ENCODE data around the gene GREB1.

GREB1 gene

DNA sequence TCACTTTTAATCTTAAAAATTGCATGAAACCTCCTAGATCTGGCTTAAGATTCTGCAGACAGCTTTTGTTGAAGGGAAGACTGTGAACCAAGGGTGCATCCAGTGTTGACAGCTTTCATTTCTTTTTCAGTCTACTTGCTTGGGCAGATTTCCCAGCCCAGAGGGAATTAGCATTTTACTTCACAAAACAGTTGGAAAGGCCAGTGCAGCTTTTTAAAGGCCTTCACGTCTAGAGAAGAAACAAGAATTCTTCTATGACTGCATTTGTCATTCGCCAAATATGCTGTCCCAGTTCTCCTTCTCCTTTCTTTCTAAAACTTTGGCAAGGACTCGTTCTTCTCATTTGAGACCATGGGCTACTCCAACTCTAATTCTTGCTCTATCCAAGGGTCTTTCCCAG lies 118.7 kb downstream of the GREB1 start:
- TF ChIP-seq, protein P1, sequence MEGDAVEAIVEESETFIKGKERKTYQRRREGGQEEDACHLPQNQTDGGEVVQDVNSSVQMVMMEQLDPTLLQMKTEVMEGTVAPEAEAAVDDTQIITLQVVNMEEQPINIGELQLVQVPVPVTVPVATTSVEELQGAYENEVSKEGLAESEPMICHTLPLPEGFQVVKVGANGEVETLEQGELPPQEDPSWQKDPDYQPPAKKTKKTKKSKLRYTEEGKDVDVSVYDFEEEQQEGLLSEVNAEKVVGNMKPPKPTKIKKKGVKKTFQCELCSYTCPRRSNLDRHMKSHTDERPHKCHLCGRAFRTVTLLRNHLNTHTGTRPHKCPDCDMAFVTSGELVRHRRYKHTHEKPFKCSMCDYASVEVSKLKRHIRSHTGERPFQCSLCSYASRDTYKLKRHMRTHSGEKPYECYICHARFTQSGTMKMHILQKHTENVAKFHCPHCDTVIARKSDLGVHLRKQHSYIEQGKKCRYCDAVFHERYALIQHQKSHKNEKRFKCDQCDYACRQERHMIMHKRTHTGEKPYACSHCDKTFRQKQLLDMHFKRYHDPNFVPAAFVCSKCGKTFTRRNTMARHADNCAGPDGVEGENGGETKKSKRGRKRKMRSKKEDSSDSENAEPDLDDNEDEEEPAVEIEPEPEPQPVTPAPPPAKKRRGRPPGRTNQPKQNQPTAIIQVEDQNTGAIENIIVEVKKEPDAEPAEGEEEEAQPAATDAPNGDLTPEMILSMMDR (IDR thresholded peaks at IDR 0.05; ENCODE audit: low read depth, low read length) = no peak
- Histone ChIP-seq H3K9me3 (no peaks in the 10 kb centered on the region), H3K4me3 (ENCODE audit: low read depth, low read length) (no peak overlapping the region), H3K27me3 (no peaks in the 10 kb centered on the region), H3K36me3 (no peaks in the 10 kb centered on the region), H3K4me1 (no peaks in the 10 kb centered on the region)
- DNase-seq = no peak

DNA sequence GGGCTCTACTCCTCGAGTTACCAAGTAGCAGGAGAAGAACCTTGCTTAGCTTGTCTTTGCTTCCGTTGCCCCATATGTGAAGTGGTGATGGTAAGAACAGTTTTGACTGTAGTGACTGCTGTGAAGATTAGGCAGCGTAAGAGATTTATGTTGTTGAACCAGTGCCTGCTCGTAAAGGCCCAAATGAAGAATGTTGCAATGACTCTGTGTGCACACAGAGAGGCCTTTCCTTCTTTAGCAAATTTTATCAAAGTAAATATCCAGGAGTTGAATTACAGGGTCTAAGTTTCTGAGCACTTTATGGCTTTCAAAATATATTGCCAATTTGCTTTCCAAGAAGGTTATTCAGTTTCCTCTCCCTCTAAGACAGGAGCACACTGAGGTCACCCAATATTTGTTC lies 121.7 kb downstream of the GREB1 start:
- no peak for DNase-seq
- H3K27me3 ChIP-seq = no peaks in the 10 kb centered on the region
- H3K36me3 ChIP-seq = no peaks in the 10 kb centered on the region
- H3K9me3 ChIP-seq = no peaks in the 10 kb centered on the region
- H3K4me3 ChIP-seq (ENCODE audit: low read depth, low read length) = no peak overlapping the region
- H3K4me1 ChIP-seq = no peaks in the 10 kb centered on the region
- TF ChIP-seq, protein P1 (IDR thresholded peaks at IDR 0.05; ENCODE audit: low read depth, low read length) = no peak

DNA sequence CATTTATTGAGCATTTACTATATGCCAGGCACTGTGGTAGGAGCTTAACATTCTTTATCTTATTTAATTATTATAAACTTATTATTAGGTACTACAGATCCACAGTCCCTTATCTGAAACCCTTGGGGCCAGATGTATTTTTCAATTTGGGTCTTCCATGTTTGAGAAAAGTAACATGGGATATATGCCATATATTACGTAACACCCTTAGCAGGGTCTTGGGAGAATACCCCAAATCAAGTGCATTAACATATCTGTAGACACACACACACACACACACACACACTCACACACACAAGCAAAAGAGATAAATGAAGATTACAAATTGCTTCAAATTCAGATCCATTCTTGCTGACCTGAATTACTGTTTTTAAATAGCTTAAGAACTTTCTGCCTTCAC lies 122.4 kb downstream of the GREB1 start:
- Histone ChIP-seq H3K4me1 (no peaks in the 10 kb centered on the region), H3K4me3 (ENCODE audit: low read depth, low read length) (no peak overlapping the region), H3K9me3 (no peaks in the 10 kb centered on the region), H3K36me3 (no peaks in the 10 kb centered on the region), H3K27me3 (no peaks in the 10 kb centered on the region)
- no peak for DNase-seq
- TF ChIP-seq, protein P1 (IDR thresholded peaks at IDR 0.05; ENCODE audit: low read depth, low read length) = no peak

DNA sequence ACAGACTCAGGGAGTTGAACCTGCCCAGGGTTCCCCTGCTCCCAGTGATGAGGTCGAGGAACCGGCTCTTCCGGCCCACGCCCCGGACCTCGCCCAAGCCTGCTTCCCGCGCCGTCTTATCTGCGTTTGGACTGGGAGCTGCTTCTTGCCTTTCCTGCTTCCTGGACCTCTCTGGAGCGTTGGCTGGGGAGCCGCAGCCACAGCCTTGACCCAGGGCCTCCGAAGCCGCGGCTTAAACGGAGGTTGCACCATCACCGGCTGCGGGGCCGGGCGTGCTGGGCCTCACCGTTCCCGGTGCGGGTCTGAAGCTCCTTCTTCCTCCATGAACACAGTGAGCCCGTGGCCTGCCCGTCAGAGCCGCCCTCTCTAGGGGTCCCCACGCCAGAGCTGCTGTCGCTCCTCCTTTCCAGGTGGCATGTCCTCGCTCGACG lies 122.8 kb downstream of the GREB1 start:
- H3K4me1 ChIP-seq = no peaks in the 10 kb centered on the region
- TF ChIP-seq, protein P1 (IDR thresholded peaks at IDR 0.05; ENCODE audit: low read depth, low read length) = no peak
- no peaks in the 10 kb centered on the region for H3K36me3 ChIP-seq
- no peak for DNase-seq
- H3K9me3 ChIP-seq = no peaks in the 10 kb centered on the region
- H3K4me3 ChIP-seq (ENCODE audit: low read depth, low read length) = no peak overlapping the region
- H3K27me3 ChIP-seq = no peaks in the 10 kb centered on the region

DNA sequence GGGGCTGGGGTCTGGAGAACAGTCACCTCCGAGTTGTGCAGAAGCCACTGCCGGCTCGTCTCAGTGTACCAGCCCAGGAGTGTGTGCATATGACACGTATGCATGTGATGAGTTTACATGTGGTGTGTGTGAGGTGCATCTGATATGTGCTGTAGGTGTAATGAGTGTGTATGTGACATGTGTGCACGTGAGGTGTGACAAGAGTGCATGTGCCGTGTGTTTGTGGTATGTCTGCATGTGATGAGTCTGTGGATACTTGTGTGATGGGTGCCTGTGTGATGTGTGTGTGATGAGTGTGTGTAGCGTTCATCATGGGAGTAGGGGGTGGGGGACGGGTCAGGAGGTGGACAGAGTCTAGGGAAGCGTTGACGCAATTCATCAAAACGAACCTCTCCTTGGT lies 123.3 kb downstream of the GREB1 start:
- Histone ChIP-seq H3K4me3 (ENCODE audit: low read depth, low read length) (no peak overlapping the region), H3K27me3 (no peaks in the 10 kb centered on the region), H3K9me3 (no peaks in the 10 kb centered on the region), H3K36me3 (no peaks in the 10 kb centered on the region), H3K4me1 (no peaks in the 10 kb centered on the region)
- TF ChIP-seq, protein P1 (IDR thresholded peaks at IDR 0.05; ENCODE audit: low read depth, low read length) = no peak
- DNase-seq = no peak

DNA sequence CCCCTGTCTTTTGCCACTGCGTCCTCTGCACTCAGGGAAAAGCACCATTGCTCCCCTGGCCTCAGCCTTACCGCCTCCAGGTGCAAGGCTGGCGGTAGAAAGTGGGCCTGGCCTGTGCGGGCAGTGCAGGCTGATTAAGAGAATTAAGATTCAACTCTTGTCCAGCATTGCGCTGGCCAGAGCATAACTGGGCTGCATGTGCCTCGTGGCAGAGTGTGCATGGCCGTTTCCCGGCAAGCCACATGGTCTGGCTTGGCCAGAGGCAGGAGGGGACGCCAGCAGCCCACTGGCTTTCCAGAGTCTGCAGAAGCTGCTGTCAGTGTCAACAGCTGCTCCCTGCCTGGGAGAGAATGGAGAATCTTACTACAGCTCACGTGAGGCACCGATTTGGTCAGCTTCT lies 123.8 kb downstream of the GREB1 start:
- Histone ChIP-seq H3K27me3 (no peaks in the 10 kb centered on the region), H3K9me3 (no peaks in the 10 kb centered on the region), H3K4me3 (ENCODE audit: low read depth, low read length) (no peak overlapping the region), H3K36me3 (no peaks in the 10 kb centered on the region), H3K4me1 (no peaks in the 10 kb centered on the region)
- TF ChIP-seq, protein P1 (IDR thresholded peaks at IDR 0.05; ENCODE audit: low read depth, low read length) = no peak
- DNase-seq = no peak
